GM19468 (cell line): ENCODE measurements around the gene RAE1.

ENCODE experiments used
- ATAC-seq: cut with Tn5 transposase; IDR thresholded peaks from one replicate; pipeline ENCODE4 v1.9.1; 2021; ENCODE audit warnings: mild to moderate bottlenecking, moderate library complexity, moderate number of reproducible peaks; ENCODE audit not compliant: unreplicated experiment; ENCODE audit errors: extremely low read depth

Gene RAE1

GRCh38 chr20:57425150-57426013, 74.3 kb downstream of the RAE1 start:
- no peak for ATAC-seq

- no peak for ATAC-seq
These were observed 75.2 kb downstream of the RAE1 start for GRCh38 chr20:57426271-57426689.

- no peak for ATAC-seq
These were observed 75.8 kb downstream of the RAE1 start for GRCh38 chr20:57426831-57427230.

- no peak for ATAC-seq
These were observed 77.5 kb downstream of the RAE1 start for GRCh38 chr20:57428324-57429158.
